HG03103 (cell line): ENCODE measurements around the gene PRICKLE1.

Source experiments
- ATAC-seq: cut with Tn5 transposase; IDR thresholded peaks from one replicate; pipeline ENCODE4 v1.9.1; 2021; ENCODE audit warnings: low read depth; ENCODE audit not compliant: unreplicated experiment

The PRICKLE1 gene

GRCh38 chr12:42590330-42590934, 886 bp upstream of the PRICKLE1 start:
- no peak for ATAC-seq

- peak; percentile 33 for ATAC-seq
Observed at GRCh38 chr12:42588524-42589464, 752 bp downstream of the PRICKLE1 start.

DNA sequence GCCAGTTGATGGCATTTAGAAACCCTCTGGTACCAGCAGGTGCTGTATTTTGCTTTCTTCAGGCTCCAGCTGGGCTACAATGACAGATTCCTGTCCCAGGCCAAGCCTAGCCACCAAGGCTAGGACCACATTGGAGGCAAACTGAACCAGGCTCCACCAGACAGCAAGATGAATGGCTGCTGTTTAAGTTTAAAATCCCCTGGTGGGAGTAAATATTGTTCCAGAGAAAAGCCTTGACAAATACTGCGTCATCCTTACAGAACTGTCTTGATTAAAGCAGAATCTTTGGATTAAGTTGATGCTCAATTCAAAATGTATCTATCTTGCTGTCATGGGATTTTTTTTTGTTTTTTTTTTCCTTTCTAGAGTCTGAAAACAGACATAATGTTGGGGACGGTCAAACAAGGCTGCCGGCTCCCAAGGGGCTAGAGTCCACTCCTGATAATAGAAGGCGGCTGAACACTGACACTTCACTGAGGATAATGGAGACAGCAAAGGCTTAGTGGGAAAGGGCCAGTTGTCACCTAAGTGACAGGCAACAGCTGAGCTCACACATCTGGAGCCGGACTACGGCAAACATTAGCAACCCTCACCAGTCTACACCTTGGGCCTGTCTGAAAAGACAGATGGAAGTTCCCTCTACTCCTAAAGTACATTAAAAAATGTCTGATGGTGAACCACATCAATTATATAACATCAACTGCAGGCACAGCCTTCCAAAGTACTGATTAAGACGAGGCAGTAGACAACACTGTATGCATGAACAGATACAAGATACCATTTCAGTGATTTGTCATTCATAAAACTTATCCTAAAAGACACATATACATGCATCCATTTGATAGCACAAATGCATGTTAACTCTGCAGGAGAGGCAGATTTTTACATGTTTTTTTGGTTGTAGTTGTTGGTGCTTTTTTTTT, 1.7 kb downstream of the PRICKLE1 start:
- ATAC-seq: no peak

GRCh38 chr12:42586268-42586667, 3.3 kb downstream of the PRICKLE1 start:
- ATAC-seq: no peak

GRCh38 chr12:42585841-42586216, 3.7 kb downstream of the PRICKLE1 start:
- ATAC-seq: no peak

DNA sequence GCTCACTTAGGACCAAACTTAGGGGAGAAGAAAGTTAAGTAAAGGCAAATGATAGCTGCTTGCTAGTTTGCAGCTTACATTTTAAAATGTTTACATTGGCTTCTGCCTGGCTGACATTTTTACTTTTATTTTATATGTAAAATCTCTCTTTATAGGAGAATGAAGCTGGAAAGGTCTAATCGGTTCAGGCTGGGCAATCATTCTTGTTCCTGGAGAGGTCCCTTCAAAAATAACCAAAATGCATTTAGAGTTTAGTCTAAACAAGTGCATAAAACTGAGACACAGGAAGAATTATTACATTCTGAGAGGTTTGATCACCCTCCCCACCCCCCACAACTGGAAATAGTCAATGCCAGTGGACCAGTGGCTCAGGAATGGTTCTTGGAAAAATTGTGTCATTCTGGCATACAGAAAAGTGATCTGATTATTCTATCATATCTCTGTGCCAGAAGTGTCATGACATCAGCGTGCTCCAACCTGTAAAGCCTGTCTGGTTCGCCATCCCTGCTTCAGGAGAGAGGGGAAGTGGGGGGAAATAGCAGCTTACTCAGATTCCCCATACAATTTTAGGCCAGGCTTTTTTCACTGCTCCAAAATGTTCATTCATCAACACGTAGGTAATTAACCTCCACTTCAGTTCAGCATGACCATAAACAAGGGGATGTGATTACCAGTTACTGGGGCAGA, 4.2 kb downstream of the PRICKLE1 start:
- ATAC-seq: no peak

DNA sequence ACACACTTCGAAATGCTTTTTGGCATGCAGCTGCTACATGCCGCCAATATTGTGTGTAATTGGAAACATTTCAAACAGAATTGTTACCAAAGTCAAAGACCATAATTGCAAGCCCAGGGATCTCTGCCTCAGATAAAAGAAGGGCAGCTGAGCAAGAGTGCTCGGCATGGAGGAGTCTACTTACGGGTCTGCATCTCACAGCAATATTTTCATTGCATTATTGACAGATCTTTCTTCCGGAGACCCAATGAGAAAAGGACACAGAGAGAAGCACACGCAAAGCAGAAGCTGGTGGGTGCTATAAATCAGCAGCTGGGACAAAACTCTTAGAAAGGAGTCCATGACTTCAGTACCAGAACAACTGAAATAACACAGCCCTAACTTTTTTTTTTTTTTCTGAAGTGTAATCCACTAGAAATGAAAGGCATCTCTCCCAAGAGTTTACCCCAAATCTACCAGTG, 4.9 kb downstream of the PRICKLE1 start:
- no peak for ATAC-seq

GRCh38 chr12:42583016-42583415, 6.5 kb downstream of the PRICKLE1 start:
- ATAC-seq: no peak

GRCh38 chr12:42582498-42582897, 7.0 kb downstream of the PRICKLE1 start:
- no peak for ATAC-seq

DNA sequence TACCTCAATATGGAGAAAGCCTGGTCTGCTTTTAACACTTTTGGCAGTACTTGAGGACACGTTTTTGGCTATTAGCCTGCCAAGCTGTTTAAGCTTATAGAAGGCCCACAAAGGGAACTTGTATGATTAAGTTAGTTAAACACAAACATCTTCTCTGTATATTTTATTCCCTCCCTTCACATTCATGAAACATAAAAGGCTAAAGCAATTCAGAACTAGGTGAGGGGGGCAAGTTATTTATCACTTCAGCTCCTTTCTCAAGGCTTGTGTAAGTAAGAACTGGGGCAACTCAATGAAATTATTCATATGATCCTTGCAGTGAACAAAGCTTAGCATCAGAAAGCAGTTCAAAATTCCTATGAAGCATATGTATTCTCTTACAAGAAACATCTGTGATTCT, 7.5 kb downstream of the PRICKLE1 start:
- no peak for ATAC-seq

DNA sequence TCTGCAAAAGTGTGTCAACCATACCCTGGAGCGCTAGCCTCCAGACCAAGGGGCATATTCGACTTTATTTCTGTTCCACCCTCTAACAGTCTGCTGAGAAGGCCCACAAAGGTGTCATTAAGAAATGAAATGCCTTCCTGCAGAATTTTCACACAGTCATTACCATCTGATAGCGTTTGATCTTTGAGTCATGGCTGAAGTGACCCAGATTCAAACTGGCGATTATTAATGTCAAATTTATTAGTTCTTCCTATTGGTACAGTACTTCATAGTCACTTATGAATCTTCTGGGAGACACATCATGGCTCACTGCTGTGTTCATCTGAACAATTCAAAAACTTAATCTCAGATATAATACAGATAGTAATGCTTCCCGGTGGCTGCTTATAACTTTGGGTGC, 13.2 kb downstream of the PRICKLE1 start:
- ATAC-seq: no peak

- no peak for ATAC-seq
Observed at GRCh38 chr12:42575717-42576116, 13.8 kb downstream of the PRICKLE1 start.

GRCh38 chr12:42574851-42575266, 14.7 kb downstream of the PRICKLE1 start:
- no peak for ATAC-seq

- ATAC-seq: no peak
Observed at GRCh38 chr12:42571327-42572009, 18.1 kb downstream of the PRICKLE1 start.

DNA sequence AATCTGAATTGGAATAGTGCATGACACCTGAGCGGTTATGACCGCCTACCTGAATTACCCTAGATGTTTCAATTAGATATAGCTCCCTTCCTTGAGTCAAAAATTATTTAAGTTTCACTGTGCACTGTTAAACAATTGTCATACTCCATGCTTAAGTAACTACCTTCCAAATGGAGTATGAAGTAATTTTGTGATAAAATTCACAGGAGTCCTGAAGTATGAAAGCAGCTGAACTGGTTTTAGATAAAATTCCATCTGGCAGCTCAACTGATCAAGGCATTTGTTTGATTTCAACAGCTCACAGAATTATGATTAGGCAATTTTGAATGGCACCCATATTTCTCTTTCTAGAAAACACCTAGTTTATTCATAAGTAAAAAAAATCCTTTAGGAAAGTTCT, 19.5 kb downstream of the PRICKLE1 start:
- ATAC-seq: no peak

DNA sequence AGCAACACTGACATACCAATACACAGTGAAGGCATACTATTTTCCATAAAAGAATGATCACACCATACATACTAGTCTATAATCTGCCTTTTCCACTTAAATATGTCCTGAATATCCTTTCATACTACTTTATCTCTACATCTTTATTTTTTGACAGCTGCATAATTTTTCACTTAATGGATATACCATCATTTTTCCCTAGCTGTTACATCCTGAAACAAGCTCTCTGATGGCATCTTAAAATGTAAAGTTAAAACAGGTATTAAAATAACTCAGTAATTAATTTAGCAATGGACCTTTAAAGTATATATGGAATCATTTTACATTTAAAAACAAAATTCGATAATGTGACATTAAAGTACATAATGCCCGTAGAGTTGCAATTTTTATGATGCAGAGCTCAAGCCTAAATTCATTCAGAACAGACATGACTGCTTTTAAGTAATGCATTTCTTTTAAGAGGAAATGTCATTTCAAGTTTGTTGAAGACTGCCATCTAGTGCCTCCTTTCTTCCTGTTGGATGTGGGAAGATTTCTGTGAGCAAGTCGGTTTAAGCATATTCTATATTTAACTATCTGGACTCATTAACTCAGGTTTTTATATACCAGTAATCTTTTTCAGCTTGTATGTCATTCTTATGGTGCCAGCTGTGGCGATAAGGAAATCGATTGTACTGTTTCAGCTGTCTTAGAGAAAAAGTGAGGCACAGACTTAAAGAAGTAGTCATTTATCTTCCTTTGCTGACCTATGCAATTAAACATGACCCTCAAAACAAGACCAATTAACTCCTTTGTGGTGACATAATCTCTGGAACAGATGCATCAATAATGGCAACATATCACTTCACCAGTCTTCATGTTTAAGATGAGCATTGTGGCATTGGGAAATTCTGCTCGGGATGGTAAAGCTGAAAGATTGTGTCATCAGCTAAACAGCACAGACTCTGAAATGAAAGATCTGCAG, 20.3 kb downstream of the PRICKLE1 start:
- no peak for ATAC-seq

DNA sequence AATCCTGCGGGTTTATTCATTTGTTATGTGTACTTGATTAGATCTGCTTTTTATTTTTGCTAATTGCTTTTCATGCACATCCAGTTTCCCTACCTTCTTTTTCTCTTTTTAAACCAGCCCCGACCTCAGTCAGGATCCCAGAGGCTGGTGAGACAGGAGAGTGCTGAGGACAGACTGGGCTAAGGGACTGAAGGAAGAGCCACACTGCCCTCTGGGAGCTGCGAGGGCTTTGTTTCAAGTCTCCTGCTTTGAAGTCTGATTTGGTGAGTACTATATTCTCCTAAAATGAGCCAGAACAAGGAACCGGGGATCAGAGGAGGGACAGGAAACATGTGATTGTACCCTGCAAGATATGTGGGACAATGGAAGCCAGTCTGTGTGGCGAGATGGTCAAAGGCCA, 23.9 kb downstream of the PRICKLE1 start:
- ATAC-seq: no peak

GRCh38 chr12:42564996-42565395, 24.6 kb downstream of the PRICKLE1 start:
- no peak for ATAC-seq

DNA sequence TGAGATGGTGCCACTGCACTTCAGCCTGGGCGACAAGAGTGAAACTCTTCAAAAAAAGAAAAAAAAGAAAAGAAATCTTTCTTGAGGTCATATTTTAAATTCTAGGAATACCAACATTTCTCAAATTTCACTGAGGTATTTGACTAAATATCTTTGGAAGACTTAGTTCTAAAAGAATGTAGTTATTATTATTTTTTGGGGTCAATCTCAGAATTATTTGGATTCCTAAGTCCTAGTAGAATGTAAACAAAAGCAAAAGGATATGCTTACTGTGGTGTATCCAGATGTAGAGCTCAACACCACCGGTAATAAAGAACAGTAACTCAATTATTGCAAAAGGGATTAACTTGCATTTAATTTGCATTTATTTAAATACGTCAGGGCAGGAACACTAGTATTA, 25.0 kb downstream of the PRICKLE1 start:
- no peak for ATAC-seq
